SK-N-SH (cell line): ENCODE data around the gene ARHGAP10. TPM values are rescaled to one million over a fixed set of nuclear protein-coding genes. Genes with fewer than 3 reads are reported as not detected.

ENCODE experiments used
- CTCF ChIA-PET: fragments of 300-600, 350-600 bp; formaldehyde crosslinking; extraction: SDS; loops from one replicate; lab custom pipeline; 2021; lab: Yijun Ruan, JAX
- POLR2A ChIA-PET: fragments of 350-600 bp; sonication (Branson Sonifier 250); formaldehyde crosslinking; extraction: SDS; loops from one replicate; lab custom pipeline; 2020; ENCODE audit warnings: antibody characterized with exemption, inconsistent platforms; lab: Yijun Ruan, JAX
- DNase-seq: peaks from one replicate; pipeline ENCODE4 v3.0.0; 2012
- H2AFZ ChIP-seq: fragments of 200-600 bp; sonication (generic); 2 replicates; pipeline ENCODE4 v1.8.1; 2016; ENCODE audit warnings: antibody characterized with exemption, mild to moderate bottlenecking, low read depth
- H3F3A ChIP-seq: fragments of 200-600 bp; sonication (generic); replicated peaks from 2 replicates; pipeline ENCODE3; 2016; ENCODE audit warnings: antibody characterized with exemption, mild to moderate bottlenecking; ENCODE audit not compliant: insufficient read depth
- H3K27ac ChIP-seq, 2 experiments: fragments of 200-500 bp in 1 of 2; fragments of 200-600 bp in 1 of 2; sonication (Bioruptor generic) in 1 of 2; sonication (generic), shearing (Covaris generic) in 1 of 2; 2 replicates each; pipeline versions ENCODE4 v1.5.1 to v1.6.1; 2014 to 2016; ENCODE audit warnings: low read depth in 2 of 2, inconsistent platforms in 1 of 2, low read length in 1 of 2, mild to moderate bottlenecking in 1 of 2, mixed read lengths in 1 of 2
- H3K27me3 ChIP-seq: fragments of 200-600 bp; sonication (generic), shearing (Covaris generic); 2 replicates; pipeline ENCODE4 v1.6.1; 2016; ENCODE audit warnings: mixed run types; ENCODE audit not compliant: insufficient read depth
- H3K36me3 ChIP-seq, 2 experiments: fragments of 200-500 bp in 1 of 2; fragments of 200-600 bp in 1 of 2; sonication (Bioruptor generic) in 1 of 2; sonication (generic) in 1 of 2; replicated peaks in 1 of 2; 2 replicates each; pipeline versions ENCODE3 to v1.5.1; 2014 to 2016; ENCODE audit warnings: low read length in 1 of 2, mild to moderate bottlenecking in 1 of 2; ENCODE audit not compliant: insufficient read depth in 2 of 2, control insufficient read depth in 1 of 2
- H3K4me1 ChIP-seq, 2 experiments: fragments of 200-500 bp in 1 of 2; fragments of 200-600 bp in 1 of 2; sonication (Bioruptor generic) in 1 of 2; sonication (generic), shearing (Covaris generic) in 1 of 2; 2 replicates each; pipeline versions ENCODE4 v1.5.1 to v1.6.1; 2014 to 2016; ENCODE audit warnings: low read depth in 1 of 2, low read length in 1 of 2, mixed run types in 1 of 2; ENCODE audit not compliant: insufficient read depth in 2 of 2, control insufficient read depth in 1 of 2
- H3K4me2 ChIP-seq: fragments of 200-600 bp; sonication (generic), shearing (Covaris generic); 2 replicates; pipeline ENCODE4 v1.6.1; 2017; ENCODE audit warnings: mixed run types
- H3K4me3 ChIP-seq, 2 experiments: fragments of 200-500 bp in 1 of 2; fragments of 200-600 bp in 1 of 2; sonication (Bioruptor generic) in 1 of 2; sonication (generic), shearing (Covaris generic) in 1 of 2; 2 replicates each; pipeline versions ENCODE4 v1.5.1 to v1.8.1; 2014 to 2016; ENCODE audit warnings: low read depth in 2 of 2, inconsistent platforms in 1 of 2, low read length in 1 of 2, mild to moderate bottlenecking in 1 of 2, mixed read lengths in 1 of 2, moderate library complexity in 1 of 2
- H3K79me2 ChIP-seq: fragments of 200-600 bp; sonication (generic); 2 replicates; pipeline ENCODE4 v1.8.1; 2017; ENCODE audit warnings: mild to moderate bottlenecking; ENCODE audit not compliant: insufficient read depth
- H3K9ac ChIP-seq: fragments of 200-600 bp; sonication (generic); 2 replicates; pipeline ENCODE4 v1.6.1; 2017; ENCODE audit warnings: mixed run types
- H3K9me2 ChIP-seq: fragments of 200-600 bp; sonication (generic); 2 replicates; pipeline ENCODE4 v1.6.1; 2017; ENCODE audit warnings: mixed run types
- H3K9me3 ChIP-seq: fragments of 200-600 bp; sonication (generic); 2 replicates; pipeline ENCODE4 v1.6.1; 2017; ENCODE audit warnings: mixed run types, mild to moderate bottlenecking, moderate library complexity
- H4K20me1 ChIP-seq: fragments of 200-600 bp; sonication (generic); 2 replicates; pipeline ENCODE4 v1.6.1; 2017; ENCODE audit warnings: mild to moderate bottlenecking, mixed run types; ENCODE audit not compliant: insufficient read depth
- CTCF ChIP-seq: fragments of 200-600 bp; sonication (generic); IDR thresholded peaks from 2 replicates; pipeline ENCODE4 v1.6.1; 2017; ENCODE audit warnings: antibody characterized with exemption, mild to moderate bottlenecking, moderate library complexity
- EP300 ChIP-seq, 2 experiments: IDR thresholded peaks; 2 replicates each; pipeline versions ENCODE4 v1.4.0 to v1.6.1; 2012; ENCODE audit warnings: borderline replicate concordance in 1 of 2, low read depth in 1 of 2, low read length in 1 of 2
- FOXM1 ChIP-seq: IDR thresholded peaks from 2 replicates; pipeline ENCODE4 v1.4.0; 2012; ENCODE audit warnings: low read depth, mild to moderate bottlenecking
- GABPA ChIP-seq: IDR thresholded peaks from 2 replicates; pipeline ENCODE4 v1.4.0; 2012; ENCODE audit warnings: low read depth, mild to moderate bottlenecking
- MAX ChIP-seq: IDR thresholded peaks from 2 replicates; pipeline ENCODE4 v1.4.0; 2012; ENCODE audit warnings: low read depth
- MEF2A ChIP-seq: IDR thresholded peaks from 2 replicates; pipeline ENCODE4 v1.4.0; 2012; ENCODE audit warnings: low read depth, borderline replicate concordance
- MXI1 ChIP-seq: IDR thresholded peaks from 2 replicates; pipeline ENCODE4 v1.6.1; 2012; ENCODE audit warnings: mild to moderate bottlenecking, low read depth, low read length, improper control_type of control experiment
- NFIC ChIP-seq: IDR thresholded peaks from 2 replicates; pipeline ENCODE4 v1.4.0; 2012; ENCODE audit warnings: borderline replicate concordance
- PBX3 ChIP-seq: IDR thresholded peaks from 2 replicates; pipeline ENCODE4; 2012
- REST ChIP-seq: IDR thresholded peaks from 2 replicates; pipeline ENCODE4 v1.6.1; 2012; ENCODE audit warnings: mild to moderate bottlenecking, low read depth, low read length, moderate library complexity
- RXRA ChIP-seq: IDR thresholded peaks from 2 replicates; pipeline ENCODE4 v1.4.0; 2012; ENCODE audit warnings: low read depth, mild to moderate bottlenecking, borderline replicate concordance
- SMC3 ChIP-seq: IDR thresholded peaks from 2 replicates; pipeline ENCODE4 v1.6.1; 2012; ENCODE audit warnings: low read depth, low read length, improper control_type of control experiment
- TAF1 ChIP-seq: IDR thresholded peaks from 2 replicates; pipeline ENCODE4 v1.6.1; 2012; ENCODE audit warnings: low read depth, mild to moderate bottlenecking, low read length, moderate library complexity, borderline replicate concordance
- YY1 ChIP-seq: IDR thresholded peaks from 2 replicates; pipeline ENCODE4 v1.4.0; 2012; ENCODE audit warnings: low read depth, mild to moderate bottlenecking
- ZBTB33 ChIP-seq: IDR thresholded peaks from 2 replicates; pipeline ENCODE4 v1.4.0; 2012; ENCODE audit warnings: low read depth, borderline replicate concordance
- WGBS: methylation state at CpG from one replicate; pipeline ENCODE4 v1.1.6; 2017; ENCODE audit warnings: low lambda C conversion rate; 5-methylcytosine and 5-hydroxymethylcytosine counted together
- polyA plus RNA-seq, 3 experiments: library from polyadenylated mRNA; depleted of rRNA; stranded (reverse); fragments of >200 nt; gene quantifications; 2 replicates each; pipeline ENCODE4 v1.2.3, GENCODE V29; 2012

The ARHGAP10 gene
- polyA plus RNA-seq, 1 of the 3 experiments (the other 2 are of a cell fraction): 15.1 TPM

GRCh38 chr4:147879676-147880075, 147.8 kb downstream of the ARHGAP10 start (continued):
- TF ChIP-seq ZBTB33: no peak
- TF ChIP-seq REST: no peak

GRCh38 chr4:147880511-147880910, 148.6 kb downstream of the ARHGAP10 start:
- Histone ChIP-seq H4K20me1 (no peaks in the 10 kb centered on the region), H3K9ac (no peak overlapping the region), H2AFZ (no peak overlapping the region), H3K9me2 (no peaks in the 10 kb centered on the region), H3K36me3 (peaks cover 7 to 38% of the 10 kb centered on the region in 2 experiments), H3K9me3 (no peaks in the 10 kb centered on the region)
- no peak for DNase-seq
- TF ChIP-seq NFIC: no peak
- no peak for TF ChIP-seq FOXM1
- TF ChIP-seq CTCF: no peak
- no peak for TF ChIP-seq RXRA
- TF ChIP-seq PBX3: no peak
- TF ChIP-seq MXI1: no peak
- no peak for TF ChIP-seq GABPA
- no peak for TF ChIP-seq EP300 (IDR thresholded peaks at IDR 0.05; ENCODE audit: borderline replicate concordance in 1 of 2, low read depth in 1 of 2, low read length in 1 of 2)
- no peak for TF ChIP-seq TAF1
- no peak for TF ChIP-seq YY1
- no peak for TF ChIP-seq MAX
- TF ChIP-seq SMC3: no peak
- TF ChIP-seq MEF2A: no peak
- TF ChIP-seq, all 33 proteins: peak for 0
- Histone ChIP-seq H3K4me1 (peaks cover 0 to 14% of the 10 kb centered on the region in 2 experiments; a peak in 2 of 4 replicates), H3K4me3 (no peak overlapping the region), H3F3A (no peaks in the 10 kb centered on the region), H3K4me2 (no peak overlapping the region), H3K27ac (peak overlapping the region in 1 of 2 experiments; percentile 30; a peak in 2 of 4 replicates), H3K79me2 (no peaks in the 10 kb centered on the region), H3K27me3 (no peaks in the 10 kb centered on the region)
- WGBS: 94% methylated on average over 3 of the region's 3 CpGs
- POLR2A ChIA-PET: no interaction called here
- CTCF ChIA-PET: interaction anchor here (1.6 to 1.7 kb wide), 2 partner anchors 14 to 173 kb away, joined by 4 to 16 read pairs; no protein-coding TSS in a partner anchor
